ENCODE measurements around the gene PLK3. TPM values are rescaled to one million over a fixed set of nuclear protein-coding genes. Genes with fewer than 3 reads are reported as not detected.
A peak's percentile ranks its signal among the peaks of the same experiment; 100 is the strongest.

Gene PLK3
- total and polyA plus RNA-seq, 2 experiments from 2014 or later: 9.5 to 12.4 TPM

- Histone ChIP-seq H3K9me3 (ENCODE audit: low read depth) (no peaks in the 10 kb centered on the region), H3K4me3 (no peak overlapping the region), H3K36me3 (no peaks in the 10 kb centered on the region), H3K27ac (no peak overlapping the region), H3K27me3 (no peaks in the 10 kb centered on the region), H3K4me1 (ENCODE audit: low read depth) (peaks cover 2% of the 10 kb centered on the region)
- DNase-seq (ENCODE audit: low read depth in 1 of 2, low spot score in 1 of 2): no peak
- TF ChIP-seq CTCF (IDR thresholded peaks at IDR 0.05; ENCODE audit: low read depth, low read length): no peak
These were observed 17.1 kb downstream of the PLK3 start for GRCh38 chr1:44817307-44817706.

GRCh38 chr1:44817771-44818495 lies 17.8 kb downstream of the PLK3 start:
- no peak for DNase-seq (ENCODE audit: low read depth in 1 of 2, low spot score in 1 of 2)
- no peaks in the 10 kb centered on the region for H3K9me3 ChIP-seq (ENCODE audit: low read depth)
- H3K27me3 ChIP-seq: no peaks in the 10 kb centered on the region
- H3K36me3 ChIP-seq: no peaks in the 10 kb centered on the region
- no peaks in the 10 kb centered on the region for H3K4me1 ChIP-seq (ENCODE audit: low read depth)
- H3K4me3 ChIP-seq: no peak overlapping the region
- no peak for TF ChIP-seq CTCF (IDR thresholded peaks at IDR 0.05; ENCODE audit: low read depth, low read length)
- H3K27ac ChIP-seq: no peak overlapping the region

- no peak for DNase-seq (ENCODE audit: low read depth in 1 of 2, low spot score in 1 of 2)
- no peaks in the 10 kb centered on the region for H3K4me1 ChIP-seq (ENCODE audit: low read depth)
- H3K27me3 ChIP-seq: no peaks in the 10 kb centered on the region
- H3K36me3 ChIP-seq: no peaks in the 10 kb centered on the region
- peak overlapping the region; percentile 98 for H3K27ac ChIP-seq
- H3K9me3 ChIP-seq (ENCODE audit: low read depth): no peaks in the 10 kb centered on the region
- H3K4me3 ChIP-seq: peak overlapping the region; percentile 20
- no peak for TF ChIP-seq CTCF (IDR thresholded peaks at IDR 0.05; ENCODE audit: low read depth, low read length)
These were observed 19.0 kb downstream of the PLK3 start for GRCh38 chr1:44819196-44819607.

GRCh38 chr1:44819608-44820327 lies 19.6 kb downstream of the PLK3 start:
- peak; percentile 91 to 94 for DNase-seq (ENCODE audit: low read depth in 1 of 2, low spot score in 1 of 2)
- Histone ChIP-seq H3K4me3 (peak overlapping the region; percentile 23), H3K27me3 (no peaks in the 10 kb centered on the region), H3K27ac (peak overlapping the region; percentile 98), H3K4me1 (ENCODE audit: low read depth) (no peaks in the 10 kb centered on the region), H3K9me3 (ENCODE audit: low read depth) (no peaks in the 10 kb centered on the region), H3K36me3 (no peaks in the 10 kb centered on the region)
- TF ChIP-seq CTCF (IDR thresholded peaks at IDR 0.05; ENCODE audit: low read depth, low read length): peak; percentile 9

- Histone ChIP-seq H3K36me3 (no peaks in the 10 kb centered on the region), H3K4me1 (ENCODE audit: low read depth) (no peaks in the 10 kb centered on the region), H3K9me3 (ENCODE audit: low read depth) (no peaks in the 10 kb centered on the region), H3K27ac (peak overlapping the region; percentile 98), H3K27me3 (no peaks in the 10 kb centered on the region), H3K4me3 (peak overlapping the region; percentile 23)
- no peak for DNase-seq (ENCODE audit: low read depth in 1 of 2, low spot score in 1 of 2)
- TF ChIP-seq CTCF (IDR thresholded peaks at IDR 0.05; ENCODE audit: low read depth, low read length): no peak
These were observed 20.4 kb downstream of the PLK3 start for GRCh38 chr1:44820328-44821239.
